Breast epithelium (tissue), 3 donors: ENCODE results near the gene GBF1.

Source experiments
- POLR2A ChIP-seq: fragments of 450-650 bp; IDR thresholded peaks from one replicate; pipeline ENCODE4 v1.6.1; 2016; ENCODE audit warnings: antibody characterized with exemption, mild to moderate bottlenecking, moderate library complexity
- POLR2AphosphoS5 ChIP-seq, 3 donors: sonication (generic); formaldehyde crosslinking; IDR thresholded peaks; one replicate each; pipeline ENCODE4 v1.6.1; 2017; ENCODE audit warnings: antibody characterized with exemption in 3 of 3
- TF ChIP-seq, protein P1 (sequence below), 3 donors: fragments of 450-650 bp; IDR thresholded peaks; one replicate each; pipeline ENCODE4 v1.5.1; 2016 to 2017; ENCODE audit warnings: antibody characterized with exemption in 3 of 3, mild to moderate bottlenecking in 3 of 3, moderate library complexity in 3 of 3

- TF ChIP-seq, protein P1, sequence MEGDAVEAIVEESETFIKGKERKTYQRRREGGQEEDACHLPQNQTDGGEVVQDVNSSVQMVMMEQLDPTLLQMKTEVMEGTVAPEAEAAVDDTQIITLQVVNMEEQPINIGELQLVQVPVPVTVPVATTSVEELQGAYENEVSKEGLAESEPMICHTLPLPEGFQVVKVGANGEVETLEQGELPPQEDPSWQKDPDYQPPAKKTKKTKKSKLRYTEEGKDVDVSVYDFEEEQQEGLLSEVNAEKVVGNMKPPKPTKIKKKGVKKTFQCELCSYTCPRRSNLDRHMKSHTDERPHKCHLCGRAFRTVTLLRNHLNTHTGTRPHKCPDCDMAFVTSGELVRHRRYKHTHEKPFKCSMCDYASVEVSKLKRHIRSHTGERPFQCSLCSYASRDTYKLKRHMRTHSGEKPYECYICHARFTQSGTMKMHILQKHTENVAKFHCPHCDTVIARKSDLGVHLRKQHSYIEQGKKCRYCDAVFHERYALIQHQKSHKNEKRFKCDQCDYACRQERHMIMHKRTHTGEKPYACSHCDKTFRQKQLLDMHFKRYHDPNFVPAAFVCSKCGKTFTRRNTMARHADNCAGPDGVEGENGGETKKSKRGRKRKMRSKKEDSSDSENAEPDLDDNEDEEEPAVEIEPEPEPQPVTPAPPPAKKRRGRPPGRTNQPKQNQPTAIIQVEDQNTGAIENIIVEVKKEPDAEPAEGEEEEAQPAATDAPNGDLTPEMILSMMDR (IDR thresholded peaks at IDR 0.05) = no peak
- TF ChIP-seq POLR2A (no peak), POLR2AphosphoS5 (IDR thresholded peaks at IDR 0.05) (no peak)
Observed at GRCh38 chr10:102302611-102303010, 57.3 kb downstream of the GBF1 start.
